ENCODE measurements around the gene DENND6B.

DNA sequence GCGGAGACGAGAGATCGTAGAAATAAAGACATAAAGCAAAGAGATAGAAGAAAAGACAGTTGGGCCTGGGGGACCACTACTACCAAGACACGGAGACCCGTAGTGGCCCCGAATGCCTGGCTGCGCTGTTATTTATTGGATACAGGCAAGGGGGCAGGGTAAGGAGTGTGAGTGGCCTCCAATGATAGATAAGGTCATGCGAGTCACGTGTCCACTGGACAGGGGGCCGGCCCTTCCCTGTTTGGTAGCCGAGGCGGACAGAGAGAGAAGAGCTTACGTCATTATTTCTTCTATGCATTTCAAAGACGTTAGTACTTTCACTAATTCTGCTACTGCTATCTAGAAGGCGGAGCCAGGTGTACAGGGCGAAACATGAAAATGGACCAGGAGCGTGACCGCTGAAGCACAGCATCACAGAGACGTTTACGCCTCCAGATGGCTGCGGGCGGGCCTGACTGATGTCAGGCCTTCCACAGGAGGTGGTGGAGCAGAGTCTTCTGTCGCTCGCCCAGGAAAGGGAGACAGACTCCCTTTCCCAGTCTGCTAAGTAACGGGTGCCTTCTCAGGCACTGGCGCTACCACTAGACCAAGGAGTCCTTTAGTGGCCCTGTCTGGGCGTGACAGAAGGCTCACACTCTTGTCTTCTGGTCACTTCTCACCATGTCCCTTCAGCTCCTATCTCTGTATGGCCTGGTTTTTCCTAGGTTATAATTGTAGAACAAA, 41.1 kb upstream of the DENND6B start:
- TF ChIP-seq, protein P1, sequence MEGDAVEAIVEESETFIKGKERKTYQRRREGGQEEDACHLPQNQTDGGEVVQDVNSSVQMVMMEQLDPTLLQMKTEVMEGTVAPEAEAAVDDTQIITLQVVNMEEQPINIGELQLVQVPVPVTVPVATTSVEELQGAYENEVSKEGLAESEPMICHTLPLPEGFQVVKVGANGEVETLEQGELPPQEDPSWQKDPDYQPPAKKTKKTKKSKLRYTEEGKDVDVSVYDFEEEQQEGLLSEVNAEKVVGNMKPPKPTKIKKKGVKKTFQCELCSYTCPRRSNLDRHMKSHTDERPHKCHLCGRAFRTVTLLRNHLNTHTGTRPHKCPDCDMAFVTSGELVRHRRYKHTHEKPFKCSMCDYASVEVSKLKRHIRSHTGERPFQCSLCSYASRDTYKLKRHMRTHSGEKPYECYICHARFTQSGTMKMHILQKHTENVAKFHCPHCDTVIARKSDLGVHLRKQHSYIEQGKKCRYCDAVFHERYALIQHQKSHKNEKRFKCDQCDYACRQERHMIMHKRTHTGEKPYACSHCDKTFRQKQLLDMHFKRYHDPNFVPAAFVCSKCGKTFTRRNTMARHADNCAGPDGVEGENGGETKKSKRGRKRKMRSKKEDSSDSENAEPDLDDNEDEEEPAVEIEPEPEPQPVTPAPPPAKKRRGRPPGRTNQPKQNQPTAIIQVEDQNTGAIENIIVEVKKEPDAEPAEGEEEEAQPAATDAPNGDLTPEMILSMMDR (IDR thresholded peaks at IDR 0.05), result no peak
- TF ChIP-seq EZH2phosphoT487 (IDR thresholded peaks at IDR 0.05), result no peak

All from neural progenitor cell (in vitro differentiated cells).